ENCODE data around the gene LARGE1. TPM values are rescaled to one million over a fixed set of nuclear protein-coding genes. Genes with fewer than 3 reads are reported as not detected.

Gene LARGE1
- total and polyA plus RNA-seq, 8 donors = 4.1 to 29.3 (median 13.7) TPM

GRCh38 chr22:33576205-33576604 lies 344.1 kb downstream of the LARGE1 start:
- no peaks in the 10 kb centered on the region for H3K27me3 ChIP-seq
- H3K4me1 ChIP-seq = peaks cover 3 to 26% (median 22%) of the 10 kb centered on the region in 3 donors
- no peak overlapping the region for H3K4me3 ChIP-seq
- H3K27ac ChIP-seq = no peak overlapping the region
- no peak for DNase-seq
- ATAC-seq = no peak
- no peaks in the 10 kb centered on the region for H3K9me3 ChIP-seq
- no peak for TF ChIP-seq CTCF (IDR thresholded peaks at IDR 0.05)
- intact Hi-C loops (cut with DNase I) = loop anchor here in 1 of 3 donors (10.0 kb wide), 1 partner anchor 51 kb away; no protein-coding TSS in a partner anchor
- no peaks in the 10 kb centered on the region for H3K36me3 ChIP-seq
- no peak for FAIRE-seq
- WGBS, 2 donors = 91 to 96% methylated on average over 3 of the region's 3 CpGs

GRCh38 chr22:33575771-33576170 lies 344.5 kb downstream of the LARGE1 start:
- Histone ChIP-seq H3K27ac (no peak overlapping the region), H3K36me3 (no peaks in the 10 kb centered on the region), H3K4me3 (no peak overlapping the region), H3K27me3 (no peaks in the 10 kb centered on the region), H3K4me1 (peaks cover 3 to 26% (median 22%) of the 10 kb centered on the region in 3 donors), H3K9me3 (no peaks in the 10 kb centered on the region)
- ATAC-seq = no peak
- TF ChIP-seq CTCF (IDR thresholded peaks at IDR 0.05) = no peak
- FAIRE-seq = no peak
- DNase-seq = no peak
- 93 to 95% methylated on average over 7 of the region's 7 CpGs for WGBS, 2 donors
- intact Hi-C loops (cut with DNase I) = loop anchor here in 1 of 3 donors (10.0 kb wide), 1 partner anchor 51 kb away; no protein-coding TSS in a partner anchor

- H3K27me3 ChIP-seq = no peaks in the 10 kb centered on the region
- WGBS, 2 donors = 68 to 80% methylated on average over 2 of the region's 2 CpGs
- ATAC-seq (no peak), FAIRE-seq (no peak), DNase-seq (no peak)
- TF ChIP-seq CTCF (IDR thresholded peaks at IDR 0.05) = no peak
- intact Hi-C loops (cut with DNase I) = loop anchor here in 1 of 3 donors (10.0 kb wide), 1 partner anchor 50 kb away; no protein-coding TSS in a partner anchor
- H3K27ac ChIP-seq = no peak overlapping the region
- H3K9me3 ChIP-seq = no peaks in the 10 kb centered on the region
- H3K4me3 ChIP-seq = no peak overlapping the region
- H3K36me3 ChIP-seq = no peaks in the 10 kb centered on the region
- H3K4me1 ChIP-seq = peaks cover 3 to 26% (median 22%) of the 10 kb centered on the region in 3 donors
Observed at GRCh38 chr22:33575041-33575440, 345.2 kb downstream of the LARGE1 start.

- DNase-seq (no peak), ATAC-seq (peak in 3 of 4 donors; percentile 38 to 52 (median 40)), FAIRE-seq (no peak)
- Histone ChIP-seq H3K4me3 (no peak overlapping the region), H3K36me3 (no peaks in the 10 kb centered on the region), H3K4me1 (peaks cover 0 to 17% (median 13%) of the 10 kb centered on the region in 3 donors), H3K27ac (no peak overlapping the region), H3K27me3 (no peaks in the 10 kb centered on the region), H3K9me3 (no peaks in the 10 kb centered on the region)
- no peak for TF ChIP-seq CTCF (IDR thresholded peaks at IDR 0.05)
- WGBS, 2 donors = 62 to 67% methylated on average over 4 of the region's 4 CpGs
- intact Hi-C loops (cut with DNase I) = loop anchor here in 1 of 3 donors (10.0 kb wide), 1 partner anchor 49 kb away; no protein-coding TSS in a partner anchor
Observed at GRCh38 chr22:33573479-33573878, 346.8 kb downstream of the LARGE1 start.

- FAIRE-seq (no peak), DNase-seq (no peak), ATAC-seq (no peak)
- TF ChIP-seq CTCF (IDR thresholded peaks at IDR 0.05) = no peak
- 93 to 96% methylated on average over 3 of the region's 3 CpGs for WGBS, 2 donors
- H3K4me1 ChIP-seq = peaks cover 0 to 3% (median under 1%) of the 10 kb centered on the region in 3 donors
- H3K9me3 ChIP-seq = no peaks in the 10 kb centered on the region
- no peak overlapping the region for H3K27ac ChIP-seq
- intact Hi-C loops (cut with DNase I) = loop anchor here in 1 of 3 donors (10.0 kb wide), 1 partner anchor 47 kb away; no protein-coding TSS in a partner anchor
- H3K36me3 ChIP-seq = no peaks in the 10 kb centered on the region
- no peaks in the 10 kb centered on the region for H3K27me3 ChIP-seq
- H3K4me3 ChIP-seq = no peak overlapping the region
Observed at GRCh38 chr22:33572086-33572485, 348.2 kb downstream of the LARGE1 start.
